GM15510 (cell line): ENCODE results near the gene FOXN1.

ENCODE experiments used
- POLR2A ChIP-seq: IDR thresholded peaks from 3 replicates; pipeline ENCODE4 v1.6.1; 2011; ENCODE audit warnings: borderline replicate concordance; ENCODE audit not compliant: insufficient read length; ENCODE audit errors: extremely low read depth

FOXN1 gene

GRCh38 chr17:28527859-28528258 is 21.7 kb downstream of the FOXN1 start:
- no peak for TF ChIP-seq POLR2A

DNA sequence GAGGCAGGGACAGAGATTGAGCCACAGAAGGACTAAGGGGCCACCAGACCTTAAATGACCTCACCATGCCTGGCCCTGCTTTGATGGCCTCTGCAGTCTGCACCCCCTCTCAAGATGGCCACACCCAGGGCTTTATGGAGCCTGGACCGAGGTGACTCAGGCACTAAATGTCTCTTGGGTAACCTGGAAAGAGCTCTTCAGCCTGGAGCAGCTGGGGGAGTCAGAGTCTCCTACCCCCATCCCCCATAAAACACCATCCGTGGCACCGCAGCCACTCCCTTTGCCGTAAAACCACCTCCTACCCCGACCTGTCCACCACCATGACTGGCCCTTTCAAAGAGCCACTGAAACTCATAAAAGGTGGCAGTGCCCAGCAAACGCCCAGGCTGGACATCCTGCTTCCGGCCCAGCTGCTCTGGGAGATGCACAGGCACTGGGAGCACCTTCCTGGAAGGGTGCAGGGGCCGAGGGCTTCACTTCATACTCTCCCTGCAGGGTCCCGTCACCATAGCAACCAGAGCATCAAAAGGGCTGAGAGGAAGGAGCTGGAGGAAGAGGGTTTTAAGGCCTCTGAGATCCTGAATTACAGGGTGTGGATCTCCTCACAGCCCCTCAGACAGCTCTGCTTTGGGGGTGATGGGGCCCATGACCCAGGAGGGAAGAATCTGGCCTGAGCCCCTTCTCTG is 22.3 kb downstream of the FOXN1 start:
- no peak for TF ChIP-seq POLR2A

- TF ChIP-seq POLR2A, result no peak
Measured at GRCh38 chr17:28529013-28529400, 22.9 kb downstream of the FOXN1 start.

DNA sequence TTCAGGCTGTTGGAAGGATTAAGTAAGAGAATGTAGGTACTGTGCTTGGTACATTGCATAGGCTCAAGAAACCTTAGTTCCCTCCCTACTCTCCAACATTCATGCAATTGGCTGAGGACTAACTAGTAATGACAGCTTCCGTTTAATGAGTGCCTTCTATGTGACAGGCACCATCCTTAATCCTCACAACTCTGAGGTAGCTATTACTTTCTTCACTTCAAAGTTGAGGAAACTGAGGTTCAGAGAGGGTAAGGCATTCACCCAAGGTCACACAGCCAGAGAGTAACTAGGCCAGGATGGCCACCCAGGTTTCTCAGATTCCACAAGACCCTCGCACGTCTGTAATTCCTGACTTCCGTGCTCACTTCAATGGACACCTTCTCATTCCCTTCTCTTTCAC is 24.1 kb downstream of the FOXN1 start:
- no peak for TF ChIP-seq POLR2A

GRCh38 chr17:28530926-28531325 is 24.8 kb downstream of the FOXN1 start:
- TF ChIP-seq POLR2A, result no peak

DNA sequence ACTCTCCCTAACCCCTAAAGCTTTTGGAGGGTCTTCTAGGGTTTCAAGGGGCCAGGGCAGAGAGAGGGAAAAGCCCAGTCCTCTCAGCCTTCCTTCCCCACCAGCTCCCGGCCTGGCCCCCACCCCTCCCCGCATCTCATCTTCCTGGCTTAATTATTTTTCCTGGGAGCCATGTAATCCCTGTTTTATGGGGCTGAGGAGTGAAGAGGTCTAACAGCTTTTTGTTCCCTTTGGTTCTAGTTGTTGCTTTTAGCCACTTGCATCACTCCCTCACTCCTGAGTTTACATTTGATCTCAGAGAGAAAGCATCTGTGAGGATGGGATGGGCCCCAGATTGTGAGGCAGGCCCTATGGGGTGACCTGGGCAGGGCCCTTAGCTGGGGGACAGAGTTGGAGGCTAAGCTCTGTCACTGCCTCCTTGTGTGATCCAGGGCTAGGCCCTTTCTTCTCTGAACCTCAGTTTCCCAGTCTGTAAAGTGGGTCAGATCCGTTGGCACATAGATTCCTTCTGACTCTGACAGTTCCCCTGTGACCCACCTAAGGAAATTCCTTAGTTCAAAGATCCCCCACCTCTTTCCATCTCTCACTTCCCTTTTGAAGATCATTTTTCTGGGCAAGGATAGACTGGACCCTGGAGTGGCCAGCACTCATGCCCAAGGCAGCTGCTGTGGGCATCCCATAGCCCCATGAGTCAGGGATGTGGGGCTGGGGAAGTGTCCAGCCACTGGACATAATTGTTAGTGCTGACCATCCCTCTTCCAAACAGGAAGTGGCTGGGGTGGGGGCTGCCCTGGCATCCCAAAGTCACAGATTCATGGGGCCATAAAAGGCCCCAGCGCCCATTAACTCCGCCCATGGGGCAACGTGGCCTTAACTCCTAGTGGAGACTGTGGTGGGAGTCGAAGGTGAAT is 26.2 kb downstream of the FOXN1 start:
- TF ChIP-seq POLR2A, result no peak

- no peak for TF ChIP-seq POLR2A
Measured at GRCh38 chr17:28533091-28533807, 27.1 kb downstream of the FOXN1 start.

GRCh38 chr17:28534740-28535375 is 28.7 kb downstream of the FOXN1 start:
- TF ChIP-seq POLR2A, result no peak

DNA sequence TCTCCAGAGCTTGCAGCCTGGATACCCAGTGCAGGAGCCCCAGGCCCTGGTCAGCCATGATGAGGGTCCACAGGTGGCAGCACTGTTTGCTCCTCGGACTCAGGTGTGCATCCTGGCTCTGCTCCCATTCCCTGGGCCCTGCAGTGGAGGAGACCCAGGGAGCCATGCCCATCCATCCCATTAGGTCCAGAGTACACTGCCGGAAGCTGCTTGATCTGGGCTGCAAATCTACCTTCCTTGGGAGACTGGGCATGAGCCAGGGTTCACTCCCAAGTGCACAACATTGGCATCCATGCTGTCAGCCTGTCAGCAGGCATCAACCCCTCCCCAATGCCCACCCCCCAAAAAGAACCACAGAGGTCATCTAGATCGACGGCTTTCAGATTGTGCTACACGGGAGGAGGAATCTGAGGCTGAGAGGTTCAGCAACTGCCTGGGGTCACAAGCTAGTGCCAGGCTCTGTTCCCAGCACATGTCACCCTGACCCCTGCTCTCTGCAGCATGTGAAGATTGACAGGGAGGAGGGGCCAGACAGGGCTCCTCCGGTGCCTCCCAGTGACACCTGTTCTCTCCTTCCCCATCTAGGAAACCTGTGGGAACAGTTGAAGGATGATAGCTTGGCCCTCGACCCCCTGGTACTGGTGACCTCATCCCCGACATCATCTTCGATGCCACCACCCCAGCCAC is 30.5 kb downstream of the FOXN1 start:
- no peak for TF ChIP-seq POLR2A

DNA sequence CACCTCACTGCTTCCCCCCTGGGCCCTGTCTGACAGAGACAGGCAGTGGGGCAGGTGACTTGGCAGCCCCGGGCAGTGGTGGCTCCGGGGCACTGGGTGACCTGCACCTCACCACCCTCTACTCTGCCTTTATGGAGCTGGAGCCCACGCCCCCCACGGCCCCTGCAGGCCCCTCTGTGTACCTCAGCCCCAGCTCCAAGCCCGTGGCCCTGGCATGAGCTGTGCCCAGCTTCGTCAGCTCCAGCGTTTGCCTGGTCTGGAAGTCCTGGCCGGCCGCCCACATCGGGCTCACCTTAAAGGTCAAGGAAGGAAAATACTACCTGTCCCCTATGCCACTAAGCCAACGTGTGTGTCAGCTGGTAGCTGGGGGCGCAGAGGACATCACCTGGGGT is 31.1 kb downstream of the FOXN1 start:
- no peak for TF ChIP-seq POLR2A

- no peak for TF ChIP-seq POLR2A
Measured at GRCh38 chr17:28538296-28538895, 32.2 kb downstream of the FOXN1 start.

- TF ChIP-seq POLR2A, result no peak
Measured at GRCh38 chr17:28540231-28540630, 34.1 kb downstream of the FOXN1 start.

GRCh38 chr17:28541439-28541838 is 35.3 kb downstream of the FOXN1 start:
- TF ChIP-seq POLR2A, result no peak
